ENCODE results near the gene PITRM1. TPM values are rescaled to one million over a fixed set of nuclear protein-coding genes. Genes with fewer than 3 reads are reported as not detected.
A peak's percentile ranks its signal among the peaks of the same experiment; 100 is the strongest.

The PITRM1 gene
- total RNA-seq, 5 donors from 2014 or later (not counting 1 experiment from before 2014, with no cell fraction given): 73.9 to 89.5 (median 81.0) TPM

DNA sequence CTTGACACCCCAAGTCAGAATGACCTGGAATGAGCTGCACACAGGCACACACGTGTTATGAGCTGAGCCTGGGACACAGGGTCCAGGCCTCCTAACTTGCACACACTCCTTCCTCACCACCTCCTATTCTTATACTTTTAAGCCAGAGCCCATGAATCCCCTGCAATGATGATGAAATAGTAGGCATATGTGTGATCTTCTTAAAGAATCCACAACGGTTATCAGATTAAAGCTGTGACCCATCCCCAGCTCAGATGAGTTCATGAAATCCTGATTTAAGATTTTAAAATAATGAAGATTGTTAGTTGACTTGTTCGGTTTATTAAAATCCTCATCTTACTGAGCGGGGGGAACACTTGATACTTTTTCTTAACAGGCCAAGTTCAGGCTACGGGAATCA is 38.6 kb downstream of the PITRM1 start:
- H3K9me3 ChIP-seq: no peaks in the 10 kb centered on the region
- no peaks in the 10 kb centered on the region for H3K4me1 ChIP-seq (ENCODE audit: control insufficient read depth in 1 of 2, extremely low read depth in 1 of 2, insufficient read depth in 2 of 2, low read length in 2 of 2)
- ChIA-PET CTCF (no interaction called here), POLR2A (no interaction called here)
- DNase-seq: no peak
- ATAC-seq (replicated peaks in 1 of 4): no peak
- H3K36me3 Mint-ChIP-seq: peaks cover 62% of the 10 kb centered on the region
- H3K4me3 Mint-ChIP-seq: no peak overlapping the region
- H3K9me3 Mint-ChIP-seq: no peaks in the 10 kb centered on the region
- H3K36me3 ChIP-seq (ENCODE audit: control insufficient read depth in 2 of 2, extremely low read depth in 1 of 2, insufficient read depth in 1 of 2, low read length in 1 of 2): peaks cover 30 to 83% of the 10 kb centered on the region in 2 donors
- H3K27me3 Mint-ChIP-seq: no peaks in the 10 kb centered on the region
- no peaks in the 10 kb centered on the region for H3K27me3 ChIP-seq (replicated peaks in 1 of 2; ENCODE audit: control insufficient read depth in 2 of 2, extremely low read depth in 1 of 2, insufficient read depth in 2 of 2, low read length in 1 of 2)
- no peak overlapping the region for H3K27ac ChIP-seq (ENCODE audit: low read length)
- H3K4me1 Mint-ChIP-seq: no peaks in the 10 kb centered on the region
- 100% methylated on average over 1 of the region's 5 CpGs for WGBS (ENCODE audit: insufficient coverage)
- no peak overlapping the region for H3K4me3 ChIP-seq (ENCODE audit: control insufficient read depth in 1 of 2, extremely low read depth in 1 of 2, low read length in 1 of 2)
- H3K27ac Mint-ChIP-seq: peak overlapping the region in 1 of 2 donors; percentile 44

DNA sequence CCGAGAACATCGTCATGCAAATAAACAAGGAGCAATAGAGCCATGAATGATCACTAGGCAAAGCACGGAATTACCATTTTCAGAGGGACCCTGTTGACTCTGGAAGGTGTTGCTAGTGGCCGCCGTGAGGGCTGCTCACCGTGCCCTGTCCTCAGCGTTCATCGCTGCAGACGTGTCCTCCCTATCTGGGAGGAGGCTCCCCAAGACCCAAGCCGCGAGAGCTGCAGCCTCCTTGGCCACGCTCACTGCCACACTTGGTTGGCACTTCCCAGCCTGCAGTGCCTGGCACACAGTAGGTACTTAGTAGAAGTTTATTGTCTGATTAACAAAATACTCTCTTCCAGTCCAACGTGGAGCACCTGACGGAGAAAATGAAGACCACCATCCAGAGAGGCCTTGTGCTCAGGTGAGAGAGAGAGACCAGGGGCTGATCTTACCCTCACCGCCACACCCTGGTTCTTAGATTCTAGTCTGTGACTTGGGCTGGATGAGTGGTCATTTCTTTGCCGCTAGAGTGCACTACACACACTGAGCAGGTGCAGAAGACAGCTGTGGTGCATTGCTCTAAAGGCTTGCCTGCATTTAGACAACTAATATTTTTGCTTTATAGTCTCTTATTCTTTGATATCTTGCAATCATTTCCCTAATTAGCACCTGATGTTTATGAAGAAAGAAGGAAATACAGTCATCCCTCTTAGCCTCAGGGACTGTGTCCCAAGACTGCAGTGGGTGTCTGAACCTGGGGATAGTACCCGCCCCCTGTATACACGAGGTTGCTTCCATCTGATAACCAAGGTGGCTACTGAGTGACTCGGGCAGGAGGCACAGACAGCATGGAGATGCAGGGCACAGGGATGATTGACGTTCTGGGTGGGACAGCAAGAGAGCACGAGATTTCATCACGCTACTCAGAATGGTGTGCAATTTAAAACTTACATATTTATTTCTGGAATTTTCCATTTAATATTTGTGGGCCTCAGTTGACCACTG is 40.3 kb downstream of the PITRM1 start:
- ChIA-PET POLR2A (no interaction called here), CTCF (no interaction called here)
- no peak for ATAC-seq (replicated peaks in 1 of 4)
- no peaks in the 10 kb centered on the region for H3K4me1 ChIP-seq (ENCODE audit: control insufficient read depth in 1 of 2, extremely low read depth in 1 of 2, insufficient read depth in 2 of 2, low read length in 2 of 2)
- Mint-ChIP-seq H3K27me3 (no peaks in the 10 kb centered on the region), H3K27ac (no peak overlapping the region), H3K9me3 (peaks cover 0 to 6% (median 0%) of the 10 kb centered on the region in 3 donors), H3K4me1 (no peaks in the 10 kb centered on the region), H3K36me3 (peaks cover 56% of the 10 kb centered on the region), H3K4me3 (no peak overlapping the region)
- no peak overlapping the region for H3K27ac ChIP-seq (ENCODE audit: low read length)
- H3K4me3 ChIP-seq (ENCODE audit: control insufficient read depth in 1 of 2, extremely low read depth in 1 of 2, low read length in 1 of 2): no peak overlapping the region
- H3K9me3 ChIP-seq: no peaks in the 10 kb centered on the region
- 98% methylated on average over 12 of the region's 22 CpGs for WGBS (ENCODE audit: insufficient coverage)
- no peaks in the 10 kb centered on the region for H3K27me3 ChIP-seq (replicated peaks in 1 of 2; ENCODE audit: control insufficient read depth in 2 of 2, extremely low read depth in 1 of 2, insufficient read depth in 2 of 2, low read length in 1 of 2)
- peaks cover 26 to 67% of the 10 kb centered on the region in 2 donors for H3K36me3 ChIP-seq (ENCODE audit: control insufficient read depth in 2 of 2, extremely low read depth in 1 of 2, insufficient read depth in 1 of 2, low read length in 1 of 2)
- no peak for DNase-seq

- Mint-ChIP-seq H3K4me3 (no peak overlapping the region), H3K36me3 (peaks cover 49% of the 10 kb centered on the region), H3K9me3 (peaks cover 0 to 6% (median 0%) of the 10 kb centered on the region in 3 donors), H3K27me3 (no peaks in the 10 kb centered on the region), H3K27ac (no peak overlapping the region), H3K4me1 (no peaks in the 10 kb centered on the region)
- no peaks in the 10 kb centered on the region for H3K4me1 ChIP-seq (ENCODE audit: control insufficient read depth in 1 of 2, extremely low read depth in 1 of 2, insufficient read depth in 2 of 2, low read length in 2 of 2)
- H3K27ac ChIP-seq (ENCODE audit: low read length): no peak overlapping the region
- POLR2A ChIA-PET: no interaction called here
- H3K4me3 ChIP-seq (ENCODE audit: control insufficient read depth in 1 of 2, extremely low read depth in 1 of 2, low read length in 1 of 2): no peak overlapping the region
- ATAC-seq (replicated peaks in 1 of 4): no peak
- CTCF ChIA-PET: no interaction called here
- 100% methylated on average over 1 of the region's 4 CpGs for WGBS (ENCODE audit: insufficient coverage)
- no peaks in the 10 kb centered on the region for H3K27me3 ChIP-seq (replicated peaks in 1 of 2; ENCODE audit: control insufficient read depth in 2 of 2, extremely low read depth in 1 of 2, insufficient read depth in 2 of 2, low read length in 1 of 2)
- DNase-seq: no peak
- no peaks in the 10 kb centered on the region for H3K9me3 ChIP-seq
- H3K36me3 ChIP-seq (ENCODE audit: control insufficient read depth in 2 of 2, extremely low read depth in 1 of 2, insufficient read depth in 1 of 2, low read length in 1 of 2): peaks cover 18 to 55% of the 10 kb centered on the region in 2 donors
Measured at GRCh38 chr10:3131098-3131497, 41.5 kb downstream of the PITRM1 start.

DNA sequence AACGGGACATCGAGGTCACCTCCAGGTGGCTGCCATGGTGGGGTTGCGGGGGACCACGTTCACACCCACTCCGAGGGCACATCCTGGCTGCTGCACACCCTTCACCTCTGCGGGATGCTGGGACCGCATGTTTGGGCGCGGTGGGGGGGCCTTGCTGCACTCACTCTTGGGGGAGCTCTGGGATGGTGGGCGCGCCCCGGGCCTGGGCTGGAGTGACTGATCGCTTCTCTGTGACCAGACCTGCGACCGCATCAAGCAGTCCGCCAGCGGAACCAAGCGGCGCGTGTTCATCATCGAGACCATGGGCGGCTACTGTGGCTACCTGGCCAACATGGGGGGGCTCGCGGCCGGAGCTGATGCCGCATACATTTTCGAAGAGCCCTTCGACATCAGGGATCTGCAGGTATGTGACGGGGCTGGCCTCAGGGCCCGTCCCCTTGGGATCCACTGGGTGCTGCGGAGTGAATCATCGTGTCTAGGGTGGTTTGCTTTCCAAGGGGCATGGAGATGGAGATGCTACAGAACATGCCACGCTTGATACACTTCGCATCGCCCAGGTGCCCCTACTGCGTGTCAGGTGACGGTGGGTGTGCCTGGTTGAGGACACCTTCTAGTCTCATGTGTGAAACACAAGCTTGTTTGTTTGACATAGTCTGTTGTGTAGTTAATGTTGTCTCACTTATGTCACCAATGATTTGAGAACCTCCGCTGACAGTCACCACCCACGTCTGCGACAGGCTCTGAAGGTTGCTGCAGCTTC is 42.8 kb downstream of the PITRM1 start:
- H3K36me3 Mint-ChIP-seq: peaks cover 48% of the 10 kb centered on the region
- no peak overlapping the region for H3K27ac ChIP-seq (ENCODE audit: low read length)
- H3K27me3 Mint-ChIP-seq: no peaks in the 10 kb centered on the region
- DNase-seq (no peak), ATAC-seq (replicated peaks in 1 of 4) (no peak)
- 96% methylated on average over 39 of the region's 40 CpGs for WGBS (ENCODE audit: insufficient coverage)
- H3K9me3 ChIP-seq: no peaks in the 10 kb centered on the region
- H3K4me3 ChIP-seq (ENCODE audit: control insufficient read depth in 1 of 2, extremely low read depth in 1 of 2, low read length in 1 of 2): no peak overlapping the region
- H3K27ac Mint-ChIP-seq: no peak overlapping the region
- H3K4me3 Mint-ChIP-seq: no peak overlapping the region
- H3K4me1 Mint-ChIP-seq: no peaks in the 10 kb centered on the region
- H3K4me1 ChIP-seq (ENCODE audit: control insufficient read depth in 1 of 2, extremely low read depth in 1 of 2, insufficient read depth in 2 of 2, low read length in 2 of 2): no peaks in the 10 kb centered on the region
- ChIA-PET CTCF (no interaction called here), POLR2A (no interaction called here)
- peaks cover 0 to 6% (median 0%) of the 10 kb centered on the region in 3 donors for H3K9me3 Mint-ChIP-seq
- H3K27me3 ChIP-seq (replicated peaks in 1 of 2; ENCODE audit: control insufficient read depth in 2 of 2, extremely low read depth in 1 of 2, insufficient read depth in 2 of 2, low read length in 1 of 2): no peaks in the 10 kb centered on the region
- peaks cover 16 to 52% of the 10 kb centered on the region in 2 donors for H3K36me3 ChIP-seq (ENCODE audit: control insufficient read depth in 2 of 2, extremely low read depth in 1 of 2, insufficient read depth in 1 of 2, low read length in 1 of 2)

- Histone ChIP-seq H3K4me3 (ENCODE audit: control insufficient read depth in 1 of 2, extremely low read depth in 1 of 2, low read length in 1 of 2) (no peak overlapping the region), H3K9me3 (no peaks in the 10 kb centered on the region), H3K27me3 (replicated peaks in 1 of 2; ENCODE audit: control insufficient read depth in 2 of 2, extremely low read depth in 1 of 2, insufficient read depth in 2 of 2, low read length in 1 of 2) (no peaks in the 10 kb centered on the region), H3K4me1 (ENCODE audit: control insufficient read depth in 1 of 2, extremely low read depth in 1 of 2, insufficient read depth in 2 of 2, low read length in 2 of 2) (no peaks in the 10 kb centered on the region), H3K36me3 (ENCODE audit: control insufficient read depth in 2 of 2, extremely low read depth in 1 of 2, insufficient read depth in 1 of 2, low read length in 1 of 2) (peaks cover 20 to 41% of the 10 kb centered on the region in 2 donors), H3K27ac (ENCODE audit: low read length) (no peak overlapping the region)
- no peak for ATAC-seq (replicated peaks in 1 of 4)
- ChIA-PET POLR2A (no interaction called here), CTCF (no interaction called here)
- WGBS (ENCODE audit: insufficient coverage): 94% methylated on average over 22 of the region's 24 CpGs
- Mint-ChIP-seq H3K4me3 (no peak overlapping the region), H3K27ac (no peak overlapping the region), H3K36me3 (peaks cover 43% of the 10 kb centered on the region), H3K4me1 (no peaks in the 10 kb centered on the region), H3K27me3 (no peaks in the 10 kb centered on the region), H3K9me3 (peaks cover 0 to 6% (median 0%) of the 10 kb centered on the region in 3 donors)
- no peak for DNase-seq
Measured at GRCh38 chr10:3128379-3129130, 44.0 kb downstream of the PITRM1 start.

DNA sequence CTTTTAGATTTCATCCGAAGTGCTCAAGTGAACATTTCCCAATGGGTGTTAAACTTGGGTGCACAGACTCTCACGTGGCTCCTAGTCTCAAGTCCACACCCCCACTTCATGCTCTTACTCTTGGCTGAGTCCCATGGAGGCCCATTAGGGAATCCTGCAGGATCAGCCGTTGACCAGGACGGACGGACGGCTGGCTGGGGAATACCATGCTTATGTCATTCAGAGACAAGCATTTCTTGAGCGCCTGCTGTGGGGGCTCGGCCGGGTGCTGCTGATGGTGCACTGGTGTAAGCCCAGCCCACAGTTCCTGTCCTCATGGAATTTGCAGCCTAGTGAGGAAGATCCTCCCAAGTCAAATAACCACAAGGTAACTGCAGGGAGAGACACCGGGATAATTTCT is 44.7 kb downstream of the PITRM1 start:
- no peaks in the 10 kb centered on the region for H3K27me3 Mint-ChIP-seq
- POLR2A ChIA-PET: no interaction called here
- H3K4me1 ChIP-seq (ENCODE audit: control insufficient read depth in 1 of 2, extremely low read depth in 1 of 2, insufficient read depth in 2 of 2, low read length in 2 of 2): no peaks in the 10 kb centered on the region
- DNase-seq (no peak), ATAC-seq (replicated peaks in 1 of 4) (no peak)
- H3K4me3 ChIP-seq (ENCODE audit: control insufficient read depth in 1 of 2, extremely low read depth in 1 of 2, low read length in 1 of 2): no peak overlapping the region
- no peaks in the 10 kb centered on the region for H3K9me3 ChIP-seq
- peaks cover 0 to 6% (median 0%) of the 10 kb centered on the region in 3 donors for H3K9me3 Mint-ChIP-seq
- H3K27me3 ChIP-seq (replicated peaks in 1 of 2; ENCODE audit: control insufficient read depth in 2 of 2, extremely low read depth in 1 of 2, insufficient read depth in 2 of 2, low read length in 1 of 2): no peaks in the 10 kb centered on the region
- peaks cover 14 to 41% of the 10 kb centered on the region in 2 donors for H3K36me3 ChIP-seq (ENCODE audit: control insufficient read depth in 2 of 2, extremely low read depth in 1 of 2, insufficient read depth in 1 of 2, low read length in 1 of 2)
- H3K36me3 Mint-ChIP-seq: peaks cover 45% of the 10 kb centered on the region
- H3K4me1 Mint-ChIP-seq: no peaks in the 10 kb centered on the region
- no peak overlapping the region for H3K27ac ChIP-seq (ENCODE audit: low read length)
- no peak overlapping the region for H3K27ac Mint-ChIP-seq
- H3K4me3 Mint-ChIP-seq: no peak overlapping the region
- CTCF ChIA-PET: no interaction called here
- 100% methylated on average over 6 of the region's 10 CpGs for WGBS (ENCODE audit: insufficient coverage)
